Measurements from ENCODE around the gene CYP4F11. TPM values are rescaled to one million over a fixed set of nuclear protein-coding genes. Genes with fewer than 3 reads are reported as not detected.

CYP4F11 gene
- total RNA-seq, 1 experiment from 2014 or later: not detected

- no peaks in the 10 kb centered on the region for H3K79me2 ChIP-seq (ENCODE audit: insufficient read depth, low read length)
- H2BK20ac ChIP-seq (ENCODE audit: low read depth, low read length, poor library complexity, severe bottlenecking): no peak overlapping the region
- Mint-ChIP-seq H3K9me3 (peaks cover 87 to 92% of the 10 kb centered on the region in 2 experiments), H3K27ac (no peak overlapping the region), H3K4me1 (no peaks in the 10 kb centered on the region), H3K27me3 (ENCODE audit: low read depth) (peaks cover 3% of the 10 kb centered on the region; the same call in 1 of the 2 replicates), H3K36me3 (ENCODE audit: insufficient read depth in 1 of 3, low read depth in 3 of 3) (peaks cover 7 to 32% (median 22%) of the 10 kb centered on the region in 3 experiments; a peak in 6 of 7 replicates), H3K4me3 (no peak overlapping the region)
- no peak overlapping the region for H3K4ac ChIP-seq (ENCODE audit: low read depth, low read length)
- no CpG with 5 or more reads among the region's 5 CpGs for WGBS (ENCODE audit: extremely low coverage, insufficient read length, low lambda C conversion rate)
- TF ChIP-seq CTCF (conservative IDR thresholded peaks at IDR 0.05): no peak
- H3K27ac ChIP-seq (ENCODE audit: insufficient read length, low read depth, low read length): no peak overlapping the region
- H3K27me3 ChIP-seq (ENCODE audit: insufficient read depth, low read length): no peaks in the 10 kb centered on the region
- no peak overlapping the region for H2AK5ac ChIP-seq (ENCODE audit: insufficient read length, low read length)
- H3K4me2 ChIP-seq (ENCODE audit: insufficient read depth, insufficient read length, low read length): no peak overlapping the region
- H2BK12ac ChIP-seq (ENCODE audit: insufficient read length, low read depth, low read length): no peak overlapping the region
- H2AFZ ChIP-seq (ENCODE audit: low read length): no peak overlapping the region
- H3K9ac ChIP-seq (ENCODE audit: extremely low read depth, insufficient read length, low read length): no peak overlapping the region
- peaks cover 78% of the 10 kb centered on the region for H3K9me3 ChIP-seq (ENCODE audit: control insufficient read depth, low read depth, low read length)
- H4K8ac ChIP-seq (replicated peaks; ENCODE audit: insufficient read length, low read depth, low read length): no peak overlapping the region
- no peak overlapping the region for H3K14ac ChIP-seq (ENCODE audit: insufficient read depth, low read length)
- H2BK120ac ChIP-seq (ENCODE audit: low read depth, low read length, poor library complexity, severe bottlenecking): no peak overlapping the region
- H3K79me1 ChIP-seq (ENCODE audit: insufficient read depth, low read depth, low read length, poor library complexity, severe bottlenecking): no peaks in the 10 kb centered on the region
- no peak overlapping the region for H2BK5ac ChIP-seq (ENCODE audit: insufficient read length, low read length)
- no peak overlapping the region for H3T11ph ChIP-seq (ENCODE audit: low read length)
- no peak overlapping the region for H4K91ac ChIP-seq (ENCODE audit: insufficient read length, low read depth, low read length)
- no peak for DNase-seq
- H3K23ac ChIP-seq (ENCODE audit: insufficient read length, low read depth, low read length): no peak overlapping the region
- no peak overlapping the region for H3K56ac ChIP-seq (ENCODE audit: insufficient read length, low read depth, low read length)
- no peak overlapping the region for H3K18ac ChIP-seq (ENCODE audit: insufficient read length, low read depth, low read length)
- H2BK15ac ChIP-seq (ENCODE audit: low read depth, low read length): no peak overlapping the region
- H4K5ac ChIP-seq (ENCODE audit: insufficient read length, low read depth, low read length): no peak overlapping the region
- no peaks in the 10 kb centered on the region for H4K20me1 ChIP-seq (ENCODE audit: control insufficient read depth, insufficient read depth, insufficient read length)
- no peaks in the 10 kb centered on the region for H3K4me1 ChIP-seq (ENCODE audit: insufficient read depth, low read length)
- H3K23me2 ChIP-seq (ENCODE audit: insufficient read length, low read depth, low read length, poor library complexity, severe bottlenecking): no peaks in the 10 kb centered on the region
These were observed 67.7 kb downstream of the CYP4F11 start for GRCh38 chr19:15866636-15867035.
